SK-N-SH treated with all-trans-retinoic acid at 6 μM for 48 hours (cell line): Measurements from ENCODE around the gene TMEM229B.

Experiments
- CSDC2 ChIP-seq: fragments of 250-450 bp; sonication (Bioruptor Pico); IDR thresholded peaks from 2 replicates; pipeline ENCODE4 v1.5.0; 2020; ENCODE audit warnings: mild to moderate bottlenecking, moderate library complexity
- ESRRG ChIP-seq: fragments of 250-450 bp; sonication (Bioruptor Pico); IDR thresholded peaks from 2 replicates; pipeline ENCODE4 v1.6.1; 2021; ENCODE audit warnings: mild to moderate bottlenecking
- GLIS3 ChIP-seq: fragments of 250-450 bp; sonication (Bioruptor Pico); IDR thresholded peaks from 2 replicates; pipeline ENCODE4 v1.5.0; 2020; ENCODE audit warnings: mild to moderate bottlenecking, moderate library complexity
- OSR1 ChIP-seq: fragments of 250-450 bp; sonication (Bioruptor Pico); IDR thresholded peaks from 2 replicates; pipeline ENCODE4 v1.8.0; 2022; ENCODE audit warnings: moderate library complexity, mild to moderate bottlenecking, inconsistent platforms
- PATZ1 ChIP-seq: fragments of 250-450 bp; sonication (Bioruptor Pico); IDR thresholded peaks from 2 replicates; pipeline ENCODE4 v1.8.0; 2020; ENCODE audit warnings: mild to moderate bottlenecking, moderate library complexity, borderline replicate concordance
- SNAI2 ChIP-seq: fragments of 250-450 bp; sonication (Bioruptor Pico); IDR thresholded peaks from 2 replicates; pipeline ENCODE4 v1.5.0; 2020; ENCODE audit warnings: mild to moderate bottlenecking, moderate library complexity
- TSHZ2 ChIP-seq: fragments of 250-450 bp; sonication (Bioruptor Pico); IDR thresholded peaks from 2 replicates; pipeline ENCODE4 v1.5.0; 2020; ENCODE audit warnings: mild to moderate bottlenecking, moderate library complexity
- ZFP3 ChIP-seq: fragments of 250-450 bp; sonication (Bioruptor Pico); IDR thresholded peaks from 2 replicates; pipeline ENCODE4 v1.5.0; 2020; ENCODE audit warnings: mild to moderate bottlenecking, moderate library complexity
- ZNF8 ChIP-seq: fragments of 450-650 bp; formaldehyde crosslinking; IDR thresholded peaks from 2 replicates; pipeline ENCODE4 v1.5.0; 2020; ENCODE audit warnings: mild to moderate bottlenecking, moderate library complexity

- TF ChIP-seq SNAI2 (CRISPR knock-in tag) (no peak), GLIS3 (CRISPR knock-in tag) (no peak), CSDC2 (CRISPR knock-in tag) (no peak), ZNF8 (CRISPR knock-in tag) (no peak), ESRRG (CRISPR knock-in tag) (no peak), PATZ1 (CRISPR knock-in tag) (no peak), ZFP3 (CRISPR knock-in tag) (no peak), TSHZ2 (no peak), OSR1 (CRISPR knock-in tag) (no peak)
Observed at GRCh38 chr14:67438969-67439368, 49.6 kb downstream of the TMEM229B start.
